Loucy (cell line): ENCODE results near the gene ACIN1.

ENCODE experiments used
- H2AFZ ChIP-seq: fragments of 200-600 bp; sonication (generic); 2 replicates; pipeline ENCODE4 v1.6.0; 2016; ENCODE audit warnings: antibody characterized with exemption, mild to moderate bottlenecking, low read length, moderate library complexity
- H3F3A ChIP-seq: fragments of 200-600 bp; 2 replicates; pipeline ENCODE4 v1.6.0; 2016; ENCODE audit warnings: antibody characterized with exemption, low read depth, mild to moderate bottlenecking
- H3K27me3 ChIP-seq: fragments of 200-600 bp; sonication (generic); 2 replicates; pipeline ENCODE4 v1.6.1; 2014; ENCODE audit warnings: low read length, mild to moderate bottlenecking; ENCODE audit not compliant: insufficient read depth, poor library complexity, severe bottlenecking
- H3K36me3 ChIP-seq: fragments of 200-600 bp; sonication (generic); 2 replicates; pipeline ENCODE4 v1.6.1; 2016; ENCODE audit warnings: low read length; ENCODE audit not compliant: insufficient read depth
- H3K4me1 ChIP-seq: fragments of 200-600 bp; sonication (generic); 2 replicates; pipeline ENCODE4 v1.5.1; 2014; ENCODE audit warnings: low read length, mild to moderate bottlenecking; ENCODE audit not compliant: insufficient read depth, poor library complexity, severe bottlenecking
- H3K4me2 ChIP-seq: fragments of 200-600 bp; sonication (generic); 2 replicates; pipeline ENCODE4 v1.6.0; 2014; ENCODE audit warnings: antibody characterized with exemption, low read length, low read depth, mild to moderate bottlenecking; ENCODE audit not compliant: poor library complexity, severe bottlenecking
- H3K4me3 ChIP-seq: fragments of 200-600 bp; sonication (generic); 2 replicates; pipeline ENCODE4 v1.5.1; 2014; ENCODE audit warnings: low read length, mild to moderate bottlenecking, mixed read lengths; ENCODE audit not compliant: poor library complexity, severe bottlenecking
- H3K79me2 ChIP-seq: fragments of 200-600 bp; sonication (generic); 2 replicates; pipeline ENCODE4 v1.6.1; 2014; ENCODE audit warnings: low read length; ENCODE audit not compliant: insufficient read depth
- H3K9ac ChIP-seq: fragments of 200-600 bp; sonication (generic); 2 replicates; pipeline ENCODE4 v1.6.0; 2014; ENCODE audit warnings: mild to moderate bottlenecking, low read depth, low read length, moderate library complexity; ENCODE audit not compliant: poor library complexity, severe bottlenecking
- H3K9me2 ChIP-seq: fragments of 200-600 bp; sonication (generic); replicated peaks from 2 replicates; pipeline ENCODE4 v1.6.1; 2016; ENCODE audit warnings: low read depth, low read length, mixed read lengths
- H3K9me3 ChIP-seq: fragments of 200-600 bp; sonication (generic); 2 replicates; pipeline ENCODE4 v1.6.1; 2014; ENCODE audit warnings: mild to moderate bottlenecking, antibody characterized with exemption, low read length, low read depth; ENCODE audit not compliant: insufficient read depth
- H4K20me1 ChIP-seq: fragments of 200-600 bp; sonication (generic); 2 replicates; pipeline ENCODE4 v1.6.0; 2014; ENCODE audit warnings: antibody characterized with exemption, low read length, mild to moderate bottlenecking; ENCODE audit not compliant: insufficient read depth, poor library complexity, severe bottlenecking
- CTCF ChIP-seq: fragments of 200-600 bp; sonication (generic); conservative IDR thresholded peaks from 2 replicates; pipeline ENCODE4 v1.5.1; 2014; ENCODE audit warnings: mild to moderate bottlenecking, antibody characterized with exemption, low read length
- EZH2phosphoT487 ChIP-seq: fragments of 200-600 bp; IDR thresholded peaks from 2 replicates; pipeline ENCODE4 v1.6.1; 2018; ENCODE audit warnings: antibody characterized with exemption, mild to moderate bottlenecking, moderate library complexity, borderline replicate concordance

The ACIN1 gene

GRCh38 chr14:23021434-23021833, 73.5 kb downstream of the ACIN1 start:
- no peaks in the 10 kb centered on the region for H3K27me3 ChIP-seq
- H3K4me3 ChIP-seq: no peak overlapping the region
- no peak overlapping the region for H3K9ac ChIP-seq
- TF ChIP-seq CTCF (no peak), EZH2phosphoT487 (no peak)
- H4K20me1 ChIP-seq: no peaks in the 10 kb centered on the region
- no peaks in the 10 kb centered on the region for H3F3A ChIP-seq
- H3K4me1 ChIP-seq: peaks cover 15% of the 10 kb centered on the region
- no peaks in the 10 kb centered on the region for H3K79me2 ChIP-seq
- H3K36me3 ChIP-seq: no peaks in the 10 kb centered on the region; the same call in 1 of the 2 replicates
- H3K4me2 ChIP-seq: no peak overlapping the region
- H3K9me3 ChIP-seq: no peaks in the 10 kb centered on the region
- H2AFZ ChIP-seq: no peak overlapping the region
- no peaks in the 10 kb centered on the region for H3K9me2 ChIP-seq

GRCh38 chr14:23020143-23021128, 74.5 kb downstream of the ACIN1 start:
- Histone ChIP-seq H3K27me3 (no peaks in the 10 kb centered on the region), H4K20me1 (no peaks in the 10 kb centered on the region), H3K4me2 (no peak overlapping the region), H3K79me2 (no peaks in the 10 kb centered on the region), H3K9me3 (no peaks in the 10 kb centered on the region), H3K4me3 (no peak overlapping the region), H3K9ac (no peak overlapping the region), H2AFZ (no peak overlapping the region), H3F3A (no peaks in the 10 kb centered on the region), H3K36me3 (no peaks in the 10 kb centered on the region), H3K9me2 (no peaks in the 10 kb centered on the region), H3K4me1 (peaks cover 9% of the 10 kb centered on the region)
- TF ChIP-seq EZH2phosphoT487 (no peak), CTCF (no peak)

- H3K4me3 ChIP-seq: no peak overlapping the region
- no peaks in the 10 kb centered on the region for H3K36me3 ChIP-seq
- no peaks in the 10 kb centered on the region for H3K9me3 ChIP-seq
- H3K4me2 ChIP-seq: no peak overlapping the region
- no peaks in the 10 kb centered on the region for H3K79me2 ChIP-seq
- H3F3A ChIP-seq: no peaks in the 10 kb centered on the region
- H3K4me1 ChIP-seq: no peaks in the 10 kb centered on the region
- TF ChIP-seq EZH2phosphoT487: no peak
- no peak for TF ChIP-seq CTCF
- no peaks in the 10 kb centered on the region for H4K20me1 ChIP-seq
- H3K9me2 ChIP-seq: no peaks in the 10 kb centered on the region
- no peak overlapping the region for H2AFZ ChIP-seq
- H3K9ac ChIP-seq: no peak overlapping the region
- H3K27me3 ChIP-seq: no peaks in the 10 kb centered on the region
Measured at GRCh38 chr14:23018107-23018506, 76.8 kb downstream of the ACIN1 start.
